Hematopoietic multipotent progenitor cell (in vitro differentiated cells): ENCODE data around the gene APOL6. TPM values are rescaled to one million over a fixed set of nuclear protein-coding genes. Genes with fewer than 3 reads are reported as not detected.

ENCODE experiments used
- DNase-seq, 3 donors: peaks; one replicate each; pipeline ENCODE4 v3.0.0-alpha.2; 2011 to 2015; ENCODE audit warnings: low read depth in 2 of 3, low spot score in 2 of 3
- total RNA-seq: library from RNA; depleted of rRNA; stranded (reverse); fragments of >200 nt; gene quantifications from one replicate; pipeline ENCODE4 v1.2.3, GENCODE V29; 2012

The APOL6 gene, protein sequence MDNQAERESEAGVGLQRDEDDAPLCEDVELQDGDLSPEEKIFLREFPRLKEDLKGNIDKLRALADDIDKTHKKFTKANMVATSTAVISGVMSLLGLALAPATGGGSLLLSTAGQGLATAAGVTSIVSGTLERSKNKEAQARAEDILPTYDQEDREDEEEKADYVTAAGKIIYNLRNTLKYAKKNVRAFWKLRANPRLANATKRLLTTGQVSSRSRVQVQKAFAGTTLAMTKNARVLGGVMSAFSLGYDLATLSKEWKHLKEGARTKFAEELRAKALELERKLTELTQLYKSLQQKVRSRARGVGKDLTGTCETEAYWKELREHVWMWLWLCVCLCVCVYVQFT
- 12.9 TPM for total RNA-seq

DNA sequence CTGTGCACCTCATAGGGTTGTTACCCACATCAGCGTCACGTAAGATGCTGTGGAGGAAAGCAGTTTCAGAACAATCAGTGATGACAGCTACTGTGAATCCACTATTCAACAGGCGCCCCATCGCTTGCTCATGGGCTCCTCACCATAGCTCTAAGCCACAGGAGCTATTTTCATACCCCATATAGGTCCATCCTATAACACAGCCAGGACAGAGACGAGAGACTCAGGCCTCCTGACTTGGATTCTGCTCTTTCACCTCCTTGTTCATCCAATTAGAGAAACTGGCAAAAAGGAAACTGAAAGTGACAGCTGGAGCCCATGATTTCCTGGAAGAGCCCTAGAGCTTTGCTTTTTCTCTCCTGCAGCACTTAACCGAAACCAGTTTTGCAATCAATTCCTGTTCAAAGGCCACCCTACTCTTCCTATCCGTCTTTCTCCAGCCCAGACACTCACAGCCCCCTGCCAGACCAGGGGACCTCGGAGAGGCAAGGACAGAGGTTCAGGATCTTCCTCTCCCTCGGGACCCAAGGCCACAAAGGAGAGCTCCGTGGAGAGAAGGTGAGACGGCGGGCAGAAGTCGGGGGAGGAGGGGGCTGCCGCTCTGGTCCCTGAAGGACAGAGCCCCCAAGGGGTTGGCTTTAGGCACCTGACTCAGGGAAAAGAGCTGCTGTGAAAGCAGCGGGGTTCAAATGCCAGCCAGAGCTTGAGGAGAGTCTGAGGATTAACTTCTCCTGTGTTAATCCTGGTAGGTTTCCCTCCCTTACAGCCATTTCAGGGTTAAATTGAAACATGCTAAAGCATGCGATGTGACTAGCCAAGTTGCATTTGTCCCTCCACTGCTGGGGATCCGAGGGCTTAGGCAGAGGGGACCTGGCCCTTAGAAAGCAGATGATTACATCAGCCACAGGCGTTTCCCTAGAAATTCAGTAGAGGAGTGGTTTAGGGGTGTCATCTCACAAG lies at the start of gene APOL6:
TSS of gene APOL6 (plus strand) at position 381 of the 960 bp plus-strand sequence. CDS start 7,980 bp downstream, outside the sequence.
- DNase-seq, result peak; percentile 41 to 86 (median 71)

DNA sequence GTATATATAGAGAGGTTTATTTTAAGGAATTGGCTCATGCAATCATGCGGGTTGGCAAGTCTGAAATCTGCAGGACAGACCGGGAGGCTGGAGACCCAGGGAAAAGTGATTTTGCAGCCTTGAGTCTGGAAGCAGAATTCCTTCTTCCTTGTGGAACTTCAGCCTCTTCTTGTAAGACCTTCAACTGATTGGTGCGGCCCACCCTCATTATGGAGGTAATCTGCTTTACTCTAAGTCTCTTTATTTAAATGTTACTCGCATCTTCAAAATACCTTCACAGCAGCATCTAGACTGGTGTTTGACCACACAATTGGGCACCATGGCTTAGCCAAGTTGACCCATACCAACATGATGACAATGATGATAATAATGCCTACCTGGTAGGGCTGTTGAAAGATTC lies 48.9 kb upstream of the APOL6 start:
- no peak for DNase-seq

DNA sequence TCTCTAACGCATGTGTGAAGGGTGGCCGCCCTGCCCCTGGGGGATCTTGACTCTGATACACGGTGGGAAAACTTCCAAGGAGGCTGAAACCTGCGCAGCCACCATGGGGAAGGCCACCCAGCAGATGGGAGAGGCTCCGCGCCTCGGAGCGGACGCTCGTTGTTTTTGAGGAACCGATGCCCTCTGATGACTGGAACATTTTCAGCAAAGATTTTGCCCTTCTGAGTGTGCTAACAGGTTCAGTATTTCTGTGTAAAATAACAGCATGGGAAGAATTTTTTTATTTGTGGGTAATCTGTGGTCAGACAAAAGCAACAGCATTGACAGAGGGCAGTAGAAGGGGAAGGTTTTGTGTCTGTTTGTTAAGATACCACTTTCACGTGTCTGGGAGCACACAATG lies 47.8 kb upstream of the APOL6 start:
- DNase-seq, result peak in 1 of 3 donors; percentile 55

DNA sequence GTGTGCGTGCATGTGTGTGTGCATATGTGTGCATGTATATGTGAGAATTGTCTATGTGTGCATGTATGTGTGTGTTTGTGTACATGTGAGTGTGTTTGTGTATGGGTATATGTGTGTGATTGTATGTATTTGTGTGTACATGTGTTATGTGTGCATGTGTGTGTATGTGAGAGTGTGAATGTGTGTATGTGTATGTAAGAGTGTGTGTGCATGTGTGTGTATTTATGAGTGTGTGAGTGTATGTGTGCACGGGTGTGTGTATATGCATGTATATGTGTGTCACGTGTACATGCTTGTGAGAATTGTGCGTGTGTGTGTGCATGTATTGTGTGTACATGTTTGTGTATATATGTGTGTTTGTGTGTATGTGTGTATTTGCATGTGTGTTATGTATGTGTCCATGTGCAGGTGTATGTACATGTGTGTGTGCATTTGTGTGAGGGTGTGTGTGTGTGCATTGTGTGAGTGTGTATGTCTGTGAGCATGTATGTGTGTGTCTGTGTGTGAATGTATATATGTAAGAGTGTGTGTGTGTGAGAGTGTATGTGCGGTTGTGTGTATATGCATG lies 47.1 kb upstream of the APOL6 start:
- DNase-seq, result no peak

DNA sequence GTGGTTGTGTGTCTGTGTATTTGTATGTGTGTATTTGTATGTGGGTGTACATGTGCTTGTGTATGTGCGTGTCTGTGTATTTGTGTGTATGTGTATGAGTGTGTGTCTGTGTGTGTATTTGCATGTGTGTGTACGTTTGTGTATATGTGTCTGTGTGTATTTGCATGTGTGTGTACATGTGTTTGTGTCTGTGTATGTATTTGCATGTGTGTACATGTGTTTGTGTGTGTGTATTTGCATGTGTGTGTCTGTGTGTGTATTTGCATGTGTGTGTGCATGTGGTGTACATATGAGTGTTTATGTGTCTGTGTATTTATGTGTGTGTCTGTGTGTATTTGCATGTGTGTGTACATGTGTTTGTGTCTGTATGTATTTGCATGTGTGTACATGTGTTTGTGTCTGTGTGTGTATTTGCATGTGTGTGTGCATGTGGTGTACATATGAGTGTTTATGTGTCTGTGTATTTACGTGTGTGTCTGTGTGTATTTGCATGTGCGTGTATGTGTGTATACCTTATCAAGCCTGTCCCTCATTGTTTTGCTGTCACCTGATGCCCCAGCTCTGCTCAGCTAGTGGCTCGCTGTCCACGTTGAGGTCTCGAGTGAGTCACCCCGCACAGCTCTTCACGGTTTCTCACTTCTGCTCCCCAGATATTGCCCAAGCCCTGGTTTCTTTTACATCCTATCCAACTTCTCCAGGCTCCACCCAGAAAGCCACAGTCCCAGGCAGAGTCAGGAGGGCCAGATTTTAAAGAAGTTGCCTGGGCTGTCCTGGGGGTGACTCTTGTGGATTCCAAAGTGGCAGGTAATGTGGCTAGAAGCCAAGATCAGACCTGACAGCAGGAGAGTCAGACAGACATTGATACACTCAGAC lies 46.3 kb upstream of the APOL6 start:
- DNase-seq, result peak in 2 of 3 donors; percentile 60 to 64

DNA sequence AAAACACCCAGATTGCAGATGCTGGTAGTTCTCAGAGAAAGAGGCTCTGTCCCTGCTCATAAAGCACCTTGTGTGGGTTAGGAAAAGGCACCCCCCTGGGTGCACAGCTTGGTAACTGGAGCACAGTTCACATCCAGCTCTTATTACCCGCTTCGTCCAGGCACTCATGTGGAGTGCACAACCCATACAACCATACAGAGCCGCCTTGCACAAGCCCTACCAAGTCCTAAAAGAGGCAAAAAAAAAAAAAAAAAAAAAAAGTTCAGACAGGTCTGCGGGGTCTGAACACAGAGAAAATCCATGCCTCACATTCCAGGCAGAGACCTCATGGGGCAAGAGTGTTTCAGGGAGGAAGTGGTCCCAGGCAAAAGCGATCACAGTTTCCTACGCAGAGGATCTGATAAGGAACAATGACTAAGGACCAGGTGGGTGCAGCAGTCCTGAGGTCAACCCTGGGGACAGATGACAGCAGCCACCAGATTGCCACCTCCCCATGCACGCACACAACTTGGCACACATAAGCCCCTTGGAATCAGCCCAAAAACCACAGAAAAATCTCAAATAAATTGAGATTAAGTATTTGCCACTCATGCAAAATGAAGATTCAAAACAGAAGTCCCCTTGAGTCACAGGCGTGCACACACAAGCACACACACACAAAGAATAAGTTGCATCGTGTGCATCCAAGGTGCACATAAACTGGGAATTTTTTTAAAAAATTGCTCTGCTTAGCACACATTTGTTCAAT lies 43.5 kb upstream of the APOL6 start:
- peak in 2 of 3 donors; percentile 56 to 69 for DNase-seq

DNA sequence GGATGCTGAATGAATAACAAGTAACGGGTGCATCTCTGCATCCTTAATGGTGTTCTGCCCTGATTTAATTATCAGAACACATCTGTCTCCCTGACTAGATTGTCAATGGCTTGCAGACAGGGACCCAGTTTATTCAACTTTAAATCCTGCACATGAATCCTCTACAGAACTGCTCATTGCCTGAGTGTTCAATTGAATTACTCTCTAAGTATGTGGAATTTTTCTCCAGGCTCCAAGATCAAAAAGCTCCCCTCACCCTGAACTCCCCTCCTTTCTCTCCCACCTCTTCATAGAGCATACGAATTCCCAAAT lies 42.9 kb upstream of the APOL6 start:
- DNase-seq, result no peak

DNA sequence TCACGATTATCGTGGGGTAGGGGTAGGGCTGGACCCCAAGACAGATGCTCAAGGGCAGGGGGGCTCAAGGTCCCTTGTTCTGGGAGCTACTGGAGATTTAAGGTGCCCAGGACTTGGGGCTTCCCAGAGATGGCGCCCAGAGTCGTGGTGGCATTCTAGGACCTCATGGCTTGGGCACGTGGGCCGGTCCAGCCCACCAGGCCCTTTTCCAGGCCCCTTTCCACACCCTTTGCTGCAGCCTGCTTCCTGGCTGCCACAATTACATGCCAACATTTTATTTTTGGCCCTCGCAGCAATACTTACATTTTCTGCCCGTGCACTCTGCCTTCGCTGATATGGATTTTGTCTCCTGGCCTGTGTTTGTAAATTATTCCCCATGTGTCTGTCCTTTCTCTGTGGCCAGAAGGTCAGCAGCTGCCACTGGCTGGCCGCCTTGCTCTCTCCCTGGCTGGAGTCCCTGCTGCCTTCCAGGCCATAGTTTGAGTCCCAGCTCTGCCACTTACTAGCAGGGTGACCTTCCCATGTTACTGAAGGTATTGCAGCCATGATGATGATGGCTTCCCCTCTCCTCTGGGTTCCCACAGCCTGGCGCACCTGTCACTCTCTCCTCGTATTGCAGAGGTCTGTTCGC lies 42.3 kb upstream of the APOL6 start:
- DNase-seq, result no peak

DNA sequence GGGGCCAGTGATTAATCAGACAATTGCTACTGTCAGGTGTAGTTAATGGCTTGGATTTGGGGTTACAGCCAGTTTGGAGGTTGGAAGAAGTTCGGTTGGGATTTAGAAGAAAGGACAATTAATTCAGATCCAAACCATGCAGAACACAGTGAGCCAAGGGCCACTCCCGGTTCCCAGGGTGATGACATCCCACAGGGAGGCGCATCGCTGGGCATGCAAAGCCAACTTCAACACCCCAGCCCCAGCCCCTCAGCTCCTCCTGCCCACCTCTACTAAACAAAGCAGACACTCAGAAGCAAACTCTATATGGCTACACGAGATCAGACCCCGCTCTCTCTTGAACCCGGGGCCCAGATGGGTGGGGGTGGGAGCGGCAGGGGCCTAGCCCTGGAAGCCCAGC lies 41.3 kb upstream of the APOL6 start:
- DNase-seq, result no peak

DNA sequence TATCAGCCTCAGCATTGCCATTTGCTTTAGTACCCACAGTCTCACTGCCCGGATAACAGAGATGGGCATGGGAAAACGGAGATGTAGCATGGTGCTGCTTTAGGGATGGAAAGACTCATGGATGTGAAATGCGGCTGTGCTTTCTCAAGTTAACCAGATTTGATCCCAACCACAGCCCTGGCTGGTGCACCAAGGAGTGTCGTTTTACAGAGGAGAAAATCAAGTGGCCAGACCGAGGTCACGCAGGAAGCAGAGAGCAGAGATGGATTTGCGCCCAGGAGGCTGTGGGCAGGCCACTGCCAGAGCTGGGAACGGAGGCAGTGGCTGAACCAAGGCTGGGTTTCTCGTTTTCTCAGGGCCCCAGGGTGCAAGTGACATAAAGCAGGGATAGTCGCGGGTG lies 40.2 kb upstream of the APOL6 start:
- DNase-seq, result no peak

DNA sequence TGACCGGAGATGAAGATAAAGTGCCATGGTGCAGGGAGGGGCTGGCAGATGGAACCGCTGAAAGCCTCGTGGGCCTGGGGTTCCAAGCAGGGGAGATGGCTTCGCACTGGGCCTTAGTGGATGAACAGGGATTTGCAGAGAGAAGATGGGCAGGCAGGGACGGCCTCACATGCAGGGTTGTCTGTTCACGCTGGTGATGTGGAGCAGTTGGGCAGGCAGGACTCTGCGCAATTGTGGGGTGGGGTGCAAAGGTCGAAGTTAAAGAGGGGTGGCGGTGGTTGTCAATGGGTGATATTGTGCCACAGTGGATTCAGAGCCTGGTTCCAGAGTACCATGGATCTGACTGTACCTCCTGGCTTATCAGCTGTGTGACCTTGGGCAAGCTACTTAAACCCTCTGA lies 39.0 kb upstream of the APOL6 start:
- DNase-seq, result no peak

DNA sequence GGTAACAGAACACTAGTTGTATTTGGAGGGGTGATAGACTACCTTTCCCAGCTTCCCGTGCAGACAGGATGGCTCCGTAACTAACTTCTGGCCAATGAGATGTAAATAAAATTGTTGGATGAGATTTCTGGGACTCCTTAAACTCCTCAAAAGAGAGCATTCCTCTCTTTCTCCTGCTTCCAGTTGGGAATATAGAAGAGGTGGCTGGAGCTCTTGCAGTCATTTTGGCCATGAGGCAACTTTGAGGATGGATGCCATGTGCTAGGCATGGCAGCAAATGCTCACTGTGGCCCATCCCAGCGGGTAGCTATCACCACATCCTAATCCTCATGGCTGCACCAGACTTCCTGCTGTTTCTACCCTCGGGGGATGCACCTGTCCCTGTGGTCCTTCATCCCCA lies 38.5 kb upstream of the APOL6 start:
- no peak for DNase-seq

DNA sequence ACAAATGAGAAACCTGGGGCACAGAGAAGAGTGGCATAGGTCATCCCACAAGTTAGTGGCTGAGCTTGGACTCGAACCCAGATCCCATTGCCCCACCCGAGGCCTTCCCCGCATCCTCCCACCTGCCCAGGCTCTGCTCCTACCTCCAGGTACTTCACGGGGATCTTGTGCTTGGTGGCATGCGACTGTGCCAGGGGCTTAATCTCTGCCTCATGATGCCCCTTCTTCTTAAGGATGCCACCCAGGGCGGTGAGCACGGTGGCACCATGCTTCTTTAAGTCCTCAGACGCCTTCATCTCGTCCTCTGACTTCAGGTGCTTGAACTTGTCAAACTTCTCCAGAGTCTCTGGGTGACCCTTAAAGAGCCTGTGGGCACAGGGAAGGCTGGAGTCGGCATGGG lies 37.5 kb upstream of the APOL6 start:
- DNase-seq, result no peak

DNA sequence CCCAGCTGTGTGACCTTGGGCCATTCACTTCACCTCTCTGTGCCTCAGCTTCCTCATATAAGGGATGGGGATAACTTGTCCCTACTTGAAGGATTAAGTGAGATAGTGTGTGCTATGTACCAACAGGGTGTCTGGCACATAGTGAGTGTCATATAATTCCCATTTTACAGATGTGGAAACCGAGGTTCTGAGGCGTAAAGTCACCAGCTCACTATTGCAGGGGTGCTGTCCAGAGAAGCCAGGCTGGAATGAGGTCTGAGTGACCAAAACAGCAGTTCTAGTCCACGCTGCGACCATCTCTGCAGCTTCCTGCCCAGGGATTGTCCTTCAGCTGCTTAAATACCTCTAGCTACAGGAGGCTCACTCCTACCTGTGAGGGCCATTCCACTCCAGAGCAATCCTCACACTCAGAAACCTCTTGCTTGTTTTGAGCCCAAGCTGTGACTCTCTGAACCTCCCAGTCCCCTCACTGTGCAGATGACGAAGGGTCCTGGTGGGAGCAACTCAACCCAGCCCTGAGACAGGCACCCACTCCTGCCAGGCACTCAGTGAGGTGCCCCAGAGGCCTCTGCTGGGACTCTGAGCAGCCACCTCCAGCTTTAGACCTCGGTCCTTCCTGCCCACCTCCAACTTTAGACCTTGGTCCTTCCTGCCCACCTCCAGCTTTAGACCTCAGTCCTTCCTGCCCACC lies 36.9 kb upstream of the APOL6 start:
- peak in 1 of 3 donors; percentile 20 for DNase-seq

DNA sequence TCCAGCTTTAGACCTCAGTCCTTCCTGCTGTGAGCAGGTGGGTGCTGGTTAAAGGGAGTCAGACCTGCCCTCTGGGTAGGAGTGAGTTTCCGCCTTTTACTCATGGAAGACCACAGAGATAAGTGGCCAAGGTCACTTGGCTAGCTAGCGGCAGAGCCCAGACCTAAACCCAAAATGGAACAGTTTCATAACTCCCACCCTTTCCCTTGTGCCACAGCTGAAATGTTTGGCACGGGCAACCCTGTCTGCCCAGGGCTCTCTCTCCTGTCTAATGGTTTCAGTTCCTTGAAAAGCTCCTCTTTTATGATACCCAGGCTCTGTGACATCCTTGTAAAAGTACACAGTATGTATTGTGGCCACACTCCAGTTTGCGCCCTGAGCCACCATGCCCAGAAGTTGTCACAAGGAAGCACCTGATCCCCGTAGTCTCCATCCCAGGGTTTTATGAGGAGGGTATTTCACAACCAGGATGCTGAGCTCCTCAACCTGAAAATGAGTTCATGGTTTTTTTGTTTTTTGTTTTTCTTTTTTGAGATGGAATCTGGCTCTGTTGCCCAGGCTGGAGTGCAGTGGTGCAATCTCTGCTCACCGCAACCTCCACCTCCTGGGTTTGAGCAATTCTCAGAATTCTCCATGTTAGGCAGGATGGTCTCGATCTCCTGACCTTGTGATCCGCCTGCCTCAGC lies 36.2 kb upstream of the APOL6 start:
- peak in 1 of 3 donors; percentile 33 for DNase-seq

DNA sequence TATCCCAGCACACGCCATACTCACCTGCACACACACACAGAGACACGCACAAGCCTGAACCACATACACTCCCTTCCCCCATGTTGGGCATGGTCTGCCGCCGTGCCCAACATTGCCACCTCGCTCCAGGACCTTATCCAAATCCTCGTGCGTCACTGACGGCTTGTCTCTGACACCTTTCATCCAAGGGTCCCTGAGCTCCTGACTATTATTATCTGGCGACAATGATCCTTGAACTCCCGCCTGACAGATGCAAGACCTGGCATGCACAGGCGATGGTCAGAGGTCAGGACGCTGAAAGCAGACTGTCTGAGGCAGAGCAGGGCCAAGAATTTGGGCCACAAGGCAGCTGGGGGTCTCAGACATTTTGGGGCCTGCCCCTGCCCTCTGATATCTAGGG lies 35.3 kb upstream of the APOL6 start:
- DNase-seq, result no peak

DNA sequence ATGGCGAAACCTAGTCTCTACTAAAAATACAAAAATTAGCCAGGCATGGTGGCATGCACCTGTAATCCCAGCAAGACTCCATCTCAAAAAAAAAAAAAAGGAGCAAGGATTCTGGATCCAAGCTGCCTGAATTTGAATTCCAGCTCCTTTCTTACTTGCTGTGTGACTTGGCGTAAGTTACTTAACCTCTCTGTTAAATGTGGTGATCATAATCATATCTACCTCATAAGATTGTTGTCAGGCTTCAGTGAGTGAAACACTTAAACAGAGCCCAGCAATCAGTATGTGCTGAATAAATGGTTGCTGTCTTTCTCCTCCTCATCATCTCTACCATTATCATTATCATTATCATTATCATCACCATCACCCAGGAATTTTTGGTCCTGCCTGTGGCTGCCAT lies 33.8 kb upstream of the APOL6 start:
- no peak for DNase-seq

DNA sequence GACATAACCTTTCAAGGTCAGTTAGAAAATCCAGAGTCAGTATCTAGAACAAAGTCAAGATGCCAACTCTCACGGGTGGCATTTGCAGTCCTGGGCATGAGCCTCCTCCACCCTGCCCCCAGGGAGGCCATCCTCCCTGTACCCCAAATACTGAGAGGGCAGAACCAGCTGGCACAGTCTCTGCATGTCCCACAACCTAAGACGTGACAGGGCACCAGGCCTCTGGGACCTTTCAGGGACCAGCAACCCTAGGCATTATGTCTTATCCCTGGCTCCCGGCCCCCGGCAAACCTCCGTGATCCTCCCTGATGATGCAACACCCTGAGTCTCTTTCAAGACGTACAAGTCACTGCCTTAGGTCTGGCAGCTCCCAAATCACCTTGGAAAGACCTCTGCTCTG lies 33.1 kb upstream of the APOL6 start:
- no peak for DNase-seq
